ENCODE data around the gene STK4.

Gene STK4

GRCh38 chr20:45070932-45071632 lies 104.8 kb downstream of the STK4 start:
- no peak overlapping the region for H3K4me3 ChIP-seq (ENCODE audit: insufficient read depth, low read depth, low read length, poor library complexity, severe bottlenecking)
- no peaks in the 10 kb centered on the region for H3K4me1 ChIP-seq (ENCODE audit: control insufficient read depth, insufficient read depth, low read length, poor library complexity, severe bottlenecking)
- no peak overlapping the region for H3K27ac ChIP-seq (ENCODE audit: insufficient read depth, low read length, poor library complexity, severe bottlenecking)
- no peak for DNase-seq
- no peaks in the 10 kb centered on the region for H3K27me3 ChIP-seq (replicated peaks; ENCODE audit: control insufficient read depth, insufficient read depth, low read length, poor library complexity, severe bottlenecking)
- H3K36me3 ChIP-seq (ENCODE audit: control insufficient read depth, insufficient read depth, low read length): peaks cover 59% of the 10 kb centered on the region
- H3K9me3 ChIP-seq (ENCODE audit: control insufficient read depth, low read length): no peaks in the 10 kb centered on the region

- Histone ChIP-seq H3K27me3 (replicated peaks; ENCODE audit: control insufficient read depth, insufficient read depth, low read length, poor library complexity, severe bottlenecking) (no peaks in the 10 kb centered on the region), H3K4me3 (ENCODE audit: insufficient read depth, low read depth, low read length, poor library complexity, severe bottlenecking) (no peak overlapping the region), H3K36me3 (ENCODE audit: control insufficient read depth, insufficient read depth, low read length) (peaks cover 59% of the 10 kb centered on the region), H3K4me1 (ENCODE audit: control insufficient read depth, insufficient read depth, low read length, poor library complexity, severe bottlenecking) (no peaks in the 10 kb centered on the region), H3K27ac (ENCODE audit: insufficient read depth, low read length, poor library complexity, severe bottlenecking) (no peak overlapping the region), H3K9me3 (ENCODE audit: control insufficient read depth, low read length) (no peaks in the 10 kb centered on the region)
- no peak for DNase-seq
These were observed 105.8 kb downstream of the STK4 start for GRCh38 chr20:45072066-45072465.

- no peak overlapping the region for H3K27ac ChIP-seq (ENCODE audit: insufficient read depth, low read length, poor library complexity, severe bottlenecking)
- no peaks in the 10 kb centered on the region for H3K27me3 ChIP-seq (replicated peaks; ENCODE audit: control insufficient read depth, insufficient read depth, low read length, poor library complexity, severe bottlenecking)
- H3K4me1 ChIP-seq (ENCODE audit: control insufficient read depth, insufficient read depth, low read length, poor library complexity, severe bottlenecking): no peaks in the 10 kb centered on the region
- H3K4me3 ChIP-seq (ENCODE audit: insufficient read depth, low read depth, low read length, poor library complexity, severe bottlenecking): no peak overlapping the region
- no peak for DNase-seq
- peaks cover 57% of the 10 kb centered on the region for H3K36me3 ChIP-seq (ENCODE audit: control insufficient read depth, insufficient read depth, low read length)
- no peaks in the 10 kb centered on the region for H3K9me3 ChIP-seq (ENCODE audit: control insufficient read depth, low read length)
These were observed 106.9 kb downstream of the STK4 start for GRCh38 chr20:45073221-45073620.

DNA sequence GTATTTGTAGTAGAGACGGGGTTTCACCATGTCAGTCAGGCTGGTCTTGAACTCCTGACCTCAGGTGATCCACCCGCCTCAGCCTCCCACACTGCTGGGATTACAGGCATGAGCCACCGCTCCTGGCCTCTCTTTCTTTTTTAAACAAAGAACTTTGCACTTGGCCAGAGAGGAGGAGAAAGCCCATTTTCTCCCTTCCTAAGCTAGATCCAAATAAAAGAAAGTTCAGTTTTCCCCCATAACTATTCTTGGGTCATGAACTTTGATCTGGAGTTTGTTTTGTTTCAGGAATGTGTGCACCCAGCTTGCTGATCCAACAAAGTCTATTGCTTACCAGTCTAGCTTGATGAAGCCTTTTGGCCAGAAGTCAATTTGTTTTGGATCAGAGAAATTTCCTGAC lies 111.2 kb downstream of the STK4 start:
- H3K9me3 ChIP-seq (ENCODE audit: control insufficient read depth, low read length): no peaks in the 10 kb centered on the region
- no peaks in the 10 kb centered on the region for H3K27me3 ChIP-seq (replicated peaks; ENCODE audit: control insufficient read depth, insufficient read depth, low read length, poor library complexity, severe bottlenecking)
- peaks cover 91% of the 10 kb centered on the region for H3K36me3 ChIP-seq (ENCODE audit: control insufficient read depth, insufficient read depth, low read length)
- H3K4me1 ChIP-seq (ENCODE audit: control insufficient read depth, insufficient read depth, low read length, poor library complexity, severe bottlenecking): no peaks in the 10 kb centered on the region
- no peak overlapping the region for H3K27ac ChIP-seq (ENCODE audit: insufficient read depth, low read length, poor library complexity, severe bottlenecking)
- H3K4me3 ChIP-seq (ENCODE audit: insufficient read depth, low read depth, low read length, poor library complexity, severe bottlenecking): no peak overlapping the region
- no peak for DNase-seq

DNA sequence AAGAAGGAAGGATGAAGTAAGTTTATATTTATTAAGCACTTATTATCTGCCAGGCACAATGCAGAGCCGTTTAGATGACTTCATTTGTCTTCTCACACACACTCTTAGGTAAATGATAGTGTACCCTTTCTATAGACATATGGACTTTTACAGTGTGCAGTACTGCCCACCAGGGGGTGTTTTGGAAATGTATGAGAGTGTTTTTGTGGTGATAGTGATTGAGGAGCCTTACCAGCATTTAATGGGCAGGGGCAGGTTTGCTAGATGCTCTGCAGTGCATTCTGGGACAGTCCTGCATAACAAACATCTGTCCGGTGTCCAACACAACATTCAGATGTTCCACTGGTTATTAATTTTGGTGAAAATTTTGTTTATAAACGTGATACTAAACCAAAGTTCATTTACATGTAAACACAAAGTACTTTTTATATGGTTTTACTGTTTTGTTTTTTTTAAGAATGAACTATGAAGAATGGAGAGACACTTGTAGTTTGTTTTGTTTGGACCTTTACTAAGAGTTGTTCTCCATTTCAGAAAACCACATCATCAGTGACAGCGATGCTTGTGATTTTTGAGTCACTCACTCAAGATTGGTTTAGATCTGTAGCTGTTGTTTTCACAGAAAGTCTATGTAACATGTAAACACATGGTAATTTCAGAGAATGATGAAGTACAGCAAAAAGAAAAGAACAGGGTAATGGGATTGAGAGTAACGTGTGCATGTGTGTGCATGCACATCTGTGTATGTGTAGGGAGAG lies 114.7 kb downstream of the STK4 start:
- Histone ChIP-seq H3K4me1 (ENCODE audit: control insufficient read depth, insufficient read depth, low read length, poor library complexity, severe bottlenecking) (no peaks in the 10 kb centered on the region), H3K9me3 (ENCODE audit: control insufficient read depth, low read length) (no peaks in the 10 kb centered on the region), H3K27ac (ENCODE audit: insufficient read depth, low read length, poor library complexity, severe bottlenecking) (no peak overlapping the region), H3K4me3 (ENCODE audit: insufficient read depth, low read depth, low read length, poor library complexity, severe bottlenecking) (no peak overlapping the region), H3K36me3 (ENCODE audit: control insufficient read depth, insufficient read depth, low read length) (peaks cover 80% of the 10 kb centered on the region), H3K27me3 (replicated peaks; ENCODE audit: control insufficient read depth, insufficient read depth, low read length, poor library complexity, severe bottlenecking) (no peaks in the 10 kb centered on the region)
- DNase-seq: no peak

DNA sequence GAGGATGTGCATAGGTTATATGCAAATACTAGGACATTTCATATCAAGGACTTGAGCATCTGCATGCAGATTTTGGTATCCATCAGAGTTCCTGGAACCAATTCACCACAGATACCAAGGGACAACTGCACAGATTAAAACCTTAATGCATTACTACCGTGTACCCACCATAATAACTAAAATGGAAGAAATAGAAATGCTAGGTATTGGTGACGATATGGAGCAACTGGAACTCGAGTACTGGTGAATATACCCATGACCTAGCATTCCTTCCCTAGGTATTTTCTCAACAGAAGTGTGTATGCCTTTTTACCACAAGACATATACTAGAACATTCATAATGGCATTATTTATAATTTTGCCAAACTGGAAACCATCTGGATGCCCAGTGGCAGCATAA lies 116.2 kb downstream of the STK4 start:
- Histone ChIP-seq H3K36me3 (ENCODE audit: control insufficient read depth, insufficient read depth, low read length) (peaks cover 73% of the 10 kb centered on the region), H3K27me3 (replicated peaks; ENCODE audit: control insufficient read depth, insufficient read depth, low read length, poor library complexity, severe bottlenecking) (no peaks in the 10 kb centered on the region), H3K27ac (ENCODE audit: insufficient read depth, low read length, poor library complexity, severe bottlenecking) (no peak overlapping the region), H3K4me1 (ENCODE audit: control insufficient read depth, insufficient read depth, low read length, poor library complexity, severe bottlenecking) (no peaks in the 10 kb centered on the region), H3K4me3 (ENCODE audit: insufficient read depth, low read depth, low read length, poor library complexity, severe bottlenecking) (no peak overlapping the region), H3K9me3 (ENCODE audit: control insufficient read depth, low read length) (no peaks in the 10 kb centered on the region)
- DNase-seq: no peak

DNA sequence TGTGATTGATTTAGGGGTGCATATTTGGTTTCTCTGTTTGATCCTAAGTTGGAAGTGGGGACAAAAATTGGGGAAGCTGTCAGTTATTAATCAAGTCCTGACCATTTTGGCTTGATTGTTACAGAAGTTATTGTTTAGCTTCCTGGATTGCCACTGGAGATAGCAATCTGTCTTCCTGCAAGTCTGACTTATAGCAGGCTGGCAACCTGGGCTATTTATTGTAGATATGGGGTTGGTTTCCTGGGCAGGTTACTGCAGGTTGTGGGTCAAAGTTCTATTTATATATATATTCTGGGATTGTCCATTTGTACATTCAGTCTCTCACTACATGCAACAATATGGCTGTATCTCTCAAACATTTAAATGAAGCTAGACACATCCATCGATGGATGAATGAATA lies 116.8 kb downstream of the STK4 start:
- no peak overlapping the region for H3K4me3 ChIP-seq (ENCODE audit: insufficient read depth, low read depth, low read length, poor library complexity, severe bottlenecking)
- H3K9me3 ChIP-seq (ENCODE audit: control insufficient read depth, low read length): no peaks in the 10 kb centered on the region
- no peaks in the 10 kb centered on the region for H3K27me3 ChIP-seq (replicated peaks; ENCODE audit: control insufficient read depth, insufficient read depth, low read length, poor library complexity, severe bottlenecking)
- no peak overlapping the region for H3K27ac ChIP-seq (ENCODE audit: insufficient read depth, low read length, poor library complexity, severe bottlenecking)
- peaks cover 67% of the 10 kb centered on the region for H3K36me3 ChIP-seq (ENCODE audit: control insufficient read depth, insufficient read depth, low read length)
- no peak for DNase-seq
- H3K4me1 ChIP-seq (ENCODE audit: control insufficient read depth, insufficient read depth, low read length, poor library complexity, severe bottlenecking): no peaks in the 10 kb centered on the region

DNA sequence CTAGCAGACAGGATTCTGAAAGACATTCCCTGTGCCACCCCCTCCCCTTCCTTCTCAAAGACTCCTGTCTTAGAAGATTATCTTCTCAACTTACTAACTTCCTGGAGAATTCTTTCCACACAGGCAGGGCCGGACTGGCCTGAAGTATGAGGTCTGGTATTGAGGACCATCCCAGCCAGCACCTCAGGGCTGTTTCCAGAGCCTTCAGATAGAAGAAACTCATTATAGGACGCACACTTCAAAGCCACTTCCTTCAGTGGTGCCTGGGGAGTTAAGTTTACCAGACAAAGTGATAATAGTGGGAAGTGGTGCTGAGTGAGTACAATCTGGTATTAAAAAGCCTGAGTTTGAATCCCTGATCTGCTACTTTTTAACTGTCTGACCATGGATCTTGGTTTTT lies 119.0 kb downstream of the STK4 start:
- Histone ChIP-seq H3K4me3 (ENCODE audit: insufficient read depth, low read depth, low read length, poor library complexity, severe bottlenecking) (no peak overlapping the region), H3K4me1 (ENCODE audit: control insufficient read depth, insufficient read depth, low read length, poor library complexity, severe bottlenecking) (no peaks in the 10 kb centered on the region), H3K36me3 (ENCODE audit: control insufficient read depth, insufficient read depth, low read length) (peaks cover 54% of the 10 kb centered on the region), H3K27me3 (replicated peaks; ENCODE audit: control insufficient read depth, insufficient read depth, low read length, poor library complexity, severe bottlenecking) (no peaks in the 10 kb centered on the region), H3K9me3 (ENCODE audit: control insufficient read depth, low read length) (no peaks in the 10 kb centered on the region), H3K27ac (ENCODE audit: insufficient read depth, low read length, poor library complexity, severe bottlenecking) (no peak overlapping the region)
- no peak for DNase-seq

GRCh38 chr20:45085867-45086266 lies 119.6 kb downstream of the STK4 start:
- H3K27me3 ChIP-seq (replicated peaks; ENCODE audit: control insufficient read depth, insufficient read depth, low read length, poor library complexity, severe bottlenecking): no peaks in the 10 kb centered on the region
- DNase-seq: no peak
- H3K36me3 ChIP-seq (ENCODE audit: control insufficient read depth, insufficient read depth, low read length): peaks cover 48% of the 10 kb centered on the region
- H3K4me1 ChIP-seq (ENCODE audit: control insufficient read depth, insufficient read depth, low read length, poor library complexity, severe bottlenecking): no peaks in the 10 kb centered on the region
- H3K27ac ChIP-seq (ENCODE audit: insufficient read depth, low read length, poor library complexity, severe bottlenecking): no peak overlapping the region
- no peak overlapping the region for H3K4me3 ChIP-seq (ENCODE audit: insufficient read depth, low read depth, low read length, poor library complexity, severe bottlenecking)
- no peaks in the 10 kb centered on the region for H3K9me3 ChIP-seq (ENCODE audit: control insufficient read depth, low read length)

DNA sequence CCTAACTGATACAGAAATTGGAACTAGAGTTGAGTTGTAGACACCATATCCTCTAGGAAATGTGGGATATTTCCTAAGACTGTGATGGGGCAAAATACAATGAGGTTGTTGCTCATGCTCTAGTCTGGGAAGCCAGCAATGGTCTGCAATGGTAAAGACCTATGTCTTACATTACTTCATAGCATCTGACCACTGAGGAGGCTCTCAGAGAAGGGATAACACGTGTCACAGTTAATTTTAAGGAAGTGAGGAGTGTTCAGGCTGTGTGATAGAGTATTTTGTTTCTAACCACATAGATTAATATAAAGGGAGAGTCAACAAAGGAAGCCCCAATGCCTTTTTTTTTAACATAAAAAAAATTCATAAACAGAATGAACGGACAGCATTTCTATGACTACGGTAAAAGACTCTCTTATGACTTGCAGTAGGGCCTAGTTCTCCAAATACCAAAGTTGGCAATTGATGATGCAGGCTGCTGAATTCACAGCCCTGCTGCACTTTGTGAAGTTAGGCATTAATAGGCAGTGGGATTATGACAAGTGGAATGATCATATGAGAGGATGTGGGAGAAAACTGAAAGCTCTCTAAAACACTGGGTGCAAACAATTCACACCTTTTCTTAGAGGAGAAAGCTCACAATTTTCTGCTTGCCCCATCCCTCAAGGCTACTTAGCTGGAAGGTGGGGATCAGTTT lies 120.9 kb downstream of the STK4 start:
- H3K27ac ChIP-seq (ENCODE audit: insufficient read depth, low read length, poor library complexity, severe bottlenecking): no peak overlapping the region
- DNase-seq: no peak
- no peaks in the 10 kb centered on the region for H3K4me1 ChIP-seq (ENCODE audit: control insufficient read depth, insufficient read depth, low read length, poor library complexity, severe bottlenecking)
- H3K36me3 ChIP-seq (ENCODE audit: control insufficient read depth, insufficient read depth, low read length): peaks cover 34% of the 10 kb centered on the region
- no peaks in the 10 kb centered on the region for H3K27me3 ChIP-seq (replicated peaks; ENCODE audit: control insufficient read depth, insufficient read depth, low read length, poor library complexity, severe bottlenecking)
- no peak overlapping the region for H3K4me3 ChIP-seq (ENCODE audit: insufficient read depth, low read depth, low read length, poor library complexity, severe bottlenecking)
- H3K9me3 ChIP-seq (ENCODE audit: control insufficient read depth, low read length): no peaks in the 10 kb centered on the region

Measured in effector memory CD4-positive, alpha-beta T cell (primary cell).